HepG2 (cell line): ENCODE results near the gene APBB2. TPM values are rescaled to one million over a fixed set of nuclear protein-coding genes. Genes with fewer than 3 reads are reported as not detected.

Source experiments
- ATAC-seq: fragments of 200-7000 bp; cut with Tn5 transposase; 3 replicates; pipeline ENCODE4 v1.9.1; 2020; ENCODE audit warnings: mild to moderate bottlenecking, moderate library complexity
- BruUV-seq: library from RNA; stranded (reverse); fragments of 400-500 nt; replicated peaks from 2 replicates; lab custom pipeline; 2021; lab: Mats Ljungman, UMichigan
- CTCF ChIA-PET: fragments of 300-600 bp; formaldehyde crosslinking; extraction: SDS; loops from one replicate; lab custom pipeline; 2021; ENCODE audit warnings: low total read pairs, inconsistent platforms, low intra/inter-chr PET ratio; lab: Yijun Ruan, JAX
- POLR2A ChIA-PET: fragments of 350-600 bp; sonication (Branson Sonifier 250); formaldehyde crosslinking; loops from one replicate; lab custom pipeline; 2020; ENCODE audit warnings: antibody characterized with exemption, inconsistent platforms; lab: Yijun Ruan, JAX
- DNase-seq: peaks from one replicate; pipeline ENCODE4 v3.0.0-alpha.2; 2015; ENCODE audit warnings: low spot score
- FAIRE-seq: peaks from 3 replicates; lab custom pipeline; 2011; peaks lifted over from hg19 to GRCh38; lab: Jason Lieb, UNC
- H2AFZ ChIP-seq: one replicate; pipeline ENCODE4 v1.6.1; 2011; ENCODE audit warnings: low read length, inconsistent platforms
- H3K27ac ChIP-seq: fragments of 300-600 bp; 3 replicates; pipeline ENCODE4 v1.8.0; 2011; ENCODE audit warnings: mixed run types, mild to moderate bottlenecking, mixed read lengths, low read length, inconsistent platforms; ENCODE audit not compliant: insufficient read depth; ENCODE audit errors: extremely low read length
- H3K27me3 ChIP-seq, 2 experiments: fragments of 200-600 bp in 1 of 2; 2 replicates in 1 of 2; 3 replicates in 1 of 2; pipeline versions ENCODE4 v1.6.0 to v1.8.0; 2011; ENCODE audit warnings: low read length in 2 of 2, mild to moderate bottlenecking in 2 of 2, moderate library complexity in 2 of 2, inconsistent platforms in 1 of 2; ENCODE audit not compliant: insufficient read depth in 2 of 2, control insufficient read depth in 1 of 2
- H3K36me3 ChIP-seq, 2 experiments: fragments of 200-600 bp in 1 of 2; replicated peaks in 1 of 2; 2 replicates in 1 of 2; 3 replicates in 1 of 2; pipeline versions ENCODE4 v1.5.1 to v1.8.0; 2011; ENCODE audit warnings: low read length in 2 of 2, inconsistent platforms in 1 of 2; ENCODE audit not compliant: insufficient read depth in 2 of 2, control insufficient read depth in 1 of 2
- H3K4me1 ChIP-seq: 2 replicates; pipeline ENCODE4 v1.5.1; 2012; ENCODE audit warnings: low read length, inconsistent platforms; ENCODE audit not compliant: insufficient read depth
- H3K4me2 ChIP-seq: 2 replicates; pipeline ENCODE4 v1.6.0; 2011; ENCODE audit warnings: low read depth, low read length, inconsistent platforms
- H3K4me3 ChIP-seq, 3 experiments: fragments of 200-600 bp in 1 of 3; sonication (generic), shearing (Covaris generic) in 1 of 3; replicated peaks in 1 of 3; 2 replicates each; pipeline ENCODE4 v1.5.1; 2011 to 2016; ENCODE audit warnings: low read length in 3 of 3, inconsistent platforms in 2 of 3, low read depth in 2 of 3, mild to moderate bottlenecking in 2 of 3, control low read depth in 1 of 3, mixed read lengths in 1 of 3; ENCODE audit not compliant: insufficient read depth in 1 of 3
- H3K79me2 ChIP-seq: one replicate; pipeline ENCODE4 v1.6.1; 2011; ENCODE audit warnings: low read length, inconsistent platforms; ENCODE audit not compliant: insufficient read depth
- H3K9ac ChIP-seq: 2 replicates; pipeline ENCODE4 v1.6.0; 2011; ENCODE audit warnings: mild to moderate bottlenecking, low read depth, low read length, inconsistent platforms; ENCODE audit not compliant: insufficient read depth
- H3K9me3 ChIP-seq: 2 replicates; pipeline ENCODE4 v1.5.1; 2012; ENCODE audit warnings: mild to moderate bottlenecking, low read length
- H4K20me1 ChIP-seq: 2 replicates; pipeline ENCODE4 v1.6.0; 2011; ENCODE audit warnings: inconsistent platforms, mild to moderate bottlenecking, low read length, moderate library complexity; ENCODE audit not compliant: insufficient read depth
- FOXA1 ChIP-seq, 2 experiments: fragments of 450-650 bp in 1 of 2; sonication (generic) in 1 of 2; formaldehyde crosslinking in 1 of 2; IDR thresholded peaks; 2 replicates each; pipeline versions ENCODE4 v1.4.0 to v1.6.1; 2016 to 2020; ENCODE audit warnings: missing genetic modification reagents in 1 of 2
- JUNB ChIP-seq: sonication (generic); formaldehyde crosslinking; IDR thresholded peaks from 2 replicates; pipeline ENCODE4 v1.8.0; 2022; ENCODE audit warnings: missing genetic modification reagents, mild to moderate bottlenecking, borderline replicate concordance
- KAT8 ChIP-seq: IDR thresholded peaks from 2 replicates; pipeline ENCODE4 v1.6.1; 2016; ENCODE audit warnings: missing genetic modification reagents, missing compliant biosample characterization
- NFE2L2 ChIP-seq: fragments of 150-350 bp; IDR thresholded peaks from 2 replicates; pipeline ENCODE4 v1.6.1; 2014; ENCODE audit warnings: low read length
- PHF5A ChIP-seq: IDR thresholded peaks from one replicate; pipeline ENCODE4 v1.6.1; 2018; ENCODE audit warnings: low read depth, missing genetic modification reagents; ENCODE audit not compliant: unreplicated experiment
- SMARCE1 ChIP-seq: fragments of 450-650 bp; IDR thresholded peaks from 2 replicates; pipeline ENCODE4 v1.6.1; 2017; ENCODE audit warnings: borderline replicate concordance
- TEAD2 ChIP-seq: sonication (generic); formaldehyde crosslinking; IDR thresholded peaks from 2 replicates; pipeline ENCODE4 v1.9.0; 2021; ENCODE audit warnings: missing genetic modification reagents
- ZNF543 ChIP-seq: sonication (generic); formaldehyde crosslinking; IDR thresholded peaks from 2 replicates; pipeline ENCODE4 v1.4.0; 2020; ENCODE audit warnings: mild to moderate bottlenecking, missing genetic modification reagents
- WGBS: methylation state at CpG from one replicate; pipeline ENCODE4 v1.1.6; 2017; ENCODE audit warnings: low lambda C conversion rate; 5-methylcytosine and 5-hydroxymethylcytosine counted together
- in situ Hi-C: cut with HindIII; loops from 2 replicates; pipeline ENCODE4 v1.10.0; 2017; ENCODE audit warnings: low pct_unique_long_range_greater_than_20kb; ENCODE audit not compliant: extremely low pct_ligation_motif_present
- intact Hi-C: fragments of 100-400 bp; cut with micrococcal nuclease; formaldehyde crosslinking; loops from one replicate; pipeline ENCODE4 v1.10.0; 2022; ENCODE audit not compliant: unreplicated experiment
- polyA plus RNA-seq, 8 experiments: library from polyadenylated mRNA; depleted of rRNA in 3 of 8; stranded (reverse) in 7 of 8; unstranded in 1 of 8; fragments of >200 nt; fragmentation: Illumina TruSeq in 4 of 8; extraction: Trizol in 4 of 8; gene quantifications; 2 replicates each; pipeline versions ENCODE4 v1.2.1 to v1.2.3, GENCODE V29; 2011 to 2016; ENCODE audit warnings: low read depth in 4 of 8, missing spikeins in 1 of 8, mixed read lengths in 1 of 8; ENCODE audit not compliant: insufficient read depth in 1 of 8
- total RNA-seq, 5 experiments: library from RNA; depleted of rRNA; stranded (reverse); fragments of >200 nt; fragmentation: Illumina TruSeq; extraction: Trizol; gene quantifications; 2 replicates each; pipeline ENCODE4 v1.2.3, GENCODE V29; 2016; ENCODE audit warnings: low read depth in 1 of 5
- TF ChIP-seq, protein P1 (sequence below): sonication (generic); formaldehyde crosslinking; IDR thresholded peaks from 2 replicates; pipeline ENCODE4 v1.4.0; 2020; ENCODE audit warnings: missing genetic modification reagents, borderline replicate concordance
- TF ChIP-seq, protein P2 (sequence below): sonication (generic); formaldehyde crosslinking; IDR thresholded peaks from 2 replicates; pipeline ENCODE4 v1.8.0; 2022; ENCODE audit warnings: mild to moderate bottlenecking, missing genetic modification reagents, moderate library complexity

Gene APBB2
- total and polyA plus RNA-seq, 2 of the 13 experiments (the other 11 are each of a cell fraction or from before 2014, with no cell fraction given), result 11.7 to 17.0 TPM

DNA sequence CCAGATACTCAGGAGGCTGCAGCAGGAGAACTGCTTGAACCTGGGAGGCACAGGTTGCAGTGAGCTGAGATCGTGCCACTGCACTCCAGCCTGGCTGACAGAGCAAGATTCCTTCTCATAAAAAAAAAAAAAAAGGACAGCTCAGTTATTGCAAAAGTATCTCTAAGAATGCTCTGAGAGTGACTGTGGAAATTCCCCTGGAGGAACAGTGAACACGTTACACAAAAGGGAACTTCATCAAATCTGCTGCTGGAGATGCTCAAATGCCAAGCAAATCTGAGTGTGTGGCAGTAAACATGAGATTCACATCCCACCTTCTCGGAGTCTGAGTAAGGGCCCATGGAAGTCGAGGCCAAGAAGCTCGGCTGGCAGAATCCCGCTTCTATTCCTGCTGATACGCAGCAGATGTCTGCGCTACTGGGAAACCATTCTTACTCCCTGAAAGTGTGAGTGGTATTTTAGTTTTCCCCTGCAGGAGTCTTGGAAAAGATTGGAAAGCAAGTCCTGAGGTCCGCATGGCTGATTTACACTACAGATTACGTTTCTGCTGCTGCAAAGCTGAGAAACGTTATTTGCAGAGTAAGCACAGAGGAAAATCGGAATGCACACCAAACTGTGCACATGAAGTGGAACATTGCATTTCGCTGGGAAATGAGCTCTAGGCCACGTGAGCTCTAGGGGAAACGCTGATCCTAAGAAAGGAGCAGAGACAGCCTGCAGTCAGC, 301.7 kb downstream of the APBB2 start:
- Histone ChIP-seq H3K9ac (no peak overlapping the region), H3K4me2 (no peak overlapping the region), H3K27me3 (no peaks in the 10 kb centered on the region), H3K4me1 (no peaks in the 10 kb centered on the region), H3K27ac (no peak overlapping the region), H3K4me3 (no peak overlapping the region), H4K20me1 (no peaks in the 10 kb centered on the region), H2AFZ (no peak overlapping the region), H3K9me3 (no peaks in the 10 kb centered on the region), H3K79me2 (no peaks in the 10 kb centered on the region), H3K36me3 (peaks cover 0 to 1% of the 10 kb centered on the region in 2 experiments; a peak in 1 of 5 replicates)
- in situ Hi-C loops (no loop called here), intact Hi-C loops (no loop called here)
- TF ChIP-seq PHF5A (no peak), NFE2L2 (no peak), ZNF543 (CRISPR knock-in tag) (no peak), JUNB (CRISPR knock-in tag) (no peak), FOXA1 (IDR thresholded peaks at IDR 0.05) (no peak), FOXA1 (CRISPR knock-in tag; IDR thresholded peaks at IDR 0.05) (no peak), TEAD2 (no peak), SMARCE1 (no peak), KAT8 (no peak)
- TF ChIP-seq, protein P1, sequence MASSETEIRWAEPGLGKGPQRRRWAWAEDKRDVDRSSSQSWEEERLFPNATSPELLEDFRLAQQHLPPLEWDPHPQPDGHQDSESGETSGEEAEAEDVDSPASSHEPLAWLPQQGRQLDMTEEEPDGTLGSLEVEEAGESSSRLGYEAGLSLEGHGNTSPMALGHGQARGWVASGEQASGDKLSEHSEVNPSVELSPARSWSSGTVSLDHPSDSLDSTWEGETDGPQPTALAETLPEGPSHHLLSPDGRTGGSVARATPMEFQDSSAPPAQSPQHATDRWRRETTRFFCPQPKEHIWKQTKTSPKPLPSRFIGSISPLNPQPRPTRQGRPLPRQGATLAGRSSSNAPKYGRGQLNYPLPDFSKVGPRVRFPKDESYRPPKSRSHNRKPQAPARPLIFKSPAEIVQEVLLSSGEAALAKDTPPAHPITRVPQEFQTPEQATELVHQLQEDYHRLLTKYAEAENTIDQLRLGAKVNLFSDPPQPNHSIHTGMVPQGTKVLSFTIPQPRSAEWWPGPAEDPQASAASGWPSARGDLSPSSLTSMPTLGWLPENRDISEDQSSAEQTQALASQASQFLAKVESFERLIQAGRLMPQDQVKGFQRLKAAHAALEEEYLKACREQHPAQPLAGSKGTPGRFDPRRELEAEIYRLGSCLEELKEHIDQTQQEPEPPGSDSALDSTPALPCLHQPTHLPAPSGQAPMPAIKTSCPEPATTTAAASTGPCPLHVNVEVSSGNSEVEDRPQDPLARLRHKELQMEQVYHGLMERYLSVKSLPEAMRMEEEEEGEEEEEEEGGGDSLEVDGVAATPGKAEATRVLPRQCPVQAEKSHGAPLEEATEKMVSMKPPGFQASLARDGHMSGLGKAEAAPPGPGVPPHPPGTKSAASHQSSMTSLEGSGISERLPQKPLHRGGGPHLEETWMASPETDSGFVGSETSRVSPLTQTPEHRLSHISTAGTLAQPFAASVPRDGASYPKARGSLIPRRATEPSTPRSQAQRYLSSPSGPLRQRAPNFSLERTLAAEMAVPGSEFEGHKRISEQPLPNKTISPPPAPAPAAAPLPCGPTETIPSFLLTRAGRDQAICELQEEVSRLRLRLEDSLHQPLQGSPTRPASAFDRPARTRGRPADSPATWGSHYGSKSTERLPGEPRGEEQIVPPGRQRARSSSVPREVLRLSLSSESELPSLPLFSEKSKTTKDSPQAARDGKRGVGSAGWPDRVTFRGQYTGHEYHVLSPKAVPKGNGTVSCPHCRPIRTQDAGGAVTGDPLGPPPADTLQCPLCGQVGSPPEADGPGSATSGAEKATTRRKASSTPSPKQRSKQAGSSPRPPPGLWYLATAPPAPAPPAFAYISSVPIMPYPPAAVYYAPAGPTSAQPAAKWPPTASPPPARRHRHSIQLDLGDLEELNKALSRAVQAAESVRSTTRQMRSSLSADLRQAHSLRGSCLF (CRISPR knock-in tag), result no peak
- TF ChIP-seq, protein P2, sequence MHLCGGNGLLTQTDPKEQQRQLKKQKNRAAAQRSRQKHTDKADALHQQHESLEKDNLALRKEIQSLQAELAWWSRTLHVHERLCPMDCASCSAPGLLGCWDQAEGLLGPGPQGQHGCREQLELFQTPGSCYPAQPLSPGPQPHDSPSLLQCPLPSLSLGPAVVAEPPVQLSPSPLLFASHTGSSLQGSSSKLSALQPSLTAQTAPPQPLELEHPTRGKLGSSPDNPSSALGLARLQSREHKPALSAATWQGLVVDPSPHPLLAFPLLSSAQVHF (CRISPR knock-in tag), result no peak
- CTCF ChIA-PET, result no interaction called here
- 97% methylated on average over 15 of the region's 15 CpGs for WGBS
- BruUV-seq, result no TSS peak
- DNase-seq (no peak), FAIRE-seq (no peak), ATAC-seq (no peak)
- POLR2A ChIA-PET, result interaction anchor here (0.8 kb wide), 1 partner anchor 281 kb away, joined by 3 read pairs; no protein-coding TSS in a partner anchor
